NCI-H2029 treated with DMSO at 0.1 percent for 48 hours (cell line): ENCODE data around the gene ALPL.

Experiments
- DNase-seq: peaks from one replicate; lab custom pipeline; 2025; lab: John Stamatoyannopoulos, UW

Gene ALPL

DNA sequence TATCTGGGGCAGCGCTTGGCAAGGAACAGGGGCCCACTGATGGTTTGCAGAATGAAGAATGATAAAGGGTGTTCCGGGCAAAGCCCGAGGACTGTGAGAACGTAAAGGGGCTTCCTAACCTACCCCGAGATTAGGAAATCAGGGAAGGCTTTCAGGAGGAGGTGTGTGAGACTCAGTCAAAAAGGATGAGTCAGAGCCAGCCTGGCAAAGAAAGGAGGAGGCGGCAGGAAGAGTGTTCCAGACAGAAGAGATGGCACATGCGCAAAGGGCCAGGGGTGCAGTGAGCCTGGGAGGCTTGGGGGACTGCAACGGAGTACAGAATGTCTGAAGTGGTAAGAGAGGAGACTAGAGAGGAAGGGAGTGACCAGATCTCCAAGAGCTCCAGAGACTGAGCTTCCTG is 89.7 kb downstream of the ALPL start:
- no peak for DNase-seq

DNA sequence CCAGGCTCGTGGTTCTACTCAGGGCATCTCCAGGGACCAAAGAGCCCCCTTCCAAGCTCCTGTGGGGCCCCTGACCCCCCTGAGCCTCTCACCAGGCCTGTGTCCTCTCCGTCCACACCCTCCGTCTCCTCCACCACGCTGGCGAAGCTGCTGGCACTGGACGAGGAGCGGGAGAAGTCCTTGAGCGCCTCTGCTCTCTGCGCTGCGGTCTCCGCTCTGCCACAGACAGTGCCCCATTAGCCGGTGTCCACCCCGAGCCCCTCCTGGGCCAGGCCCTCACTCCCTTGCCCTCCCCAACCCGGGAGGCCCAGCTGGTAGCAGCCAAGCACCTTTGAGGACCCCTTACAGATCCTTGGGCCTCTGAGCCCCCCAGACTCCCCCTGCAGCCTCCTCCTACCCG is 90.2 kb downstream of the ALPL start:
- no peak for DNase-seq

- no peak for DNase-seq
Observed at GRCh38 chr1:21601278-21602048, 92.2 kb downstream of the ALPL start.

- DNase-seq: no peak
Observed at GRCh38 chr1:21603177-21604138, 94.2 kb downstream of the ALPL start.

- DNase-seq: no peak
Observed at GRCh38 chr1:21604208-21604957, 95.2 kb downstream of the ALPL start.

DNA sequence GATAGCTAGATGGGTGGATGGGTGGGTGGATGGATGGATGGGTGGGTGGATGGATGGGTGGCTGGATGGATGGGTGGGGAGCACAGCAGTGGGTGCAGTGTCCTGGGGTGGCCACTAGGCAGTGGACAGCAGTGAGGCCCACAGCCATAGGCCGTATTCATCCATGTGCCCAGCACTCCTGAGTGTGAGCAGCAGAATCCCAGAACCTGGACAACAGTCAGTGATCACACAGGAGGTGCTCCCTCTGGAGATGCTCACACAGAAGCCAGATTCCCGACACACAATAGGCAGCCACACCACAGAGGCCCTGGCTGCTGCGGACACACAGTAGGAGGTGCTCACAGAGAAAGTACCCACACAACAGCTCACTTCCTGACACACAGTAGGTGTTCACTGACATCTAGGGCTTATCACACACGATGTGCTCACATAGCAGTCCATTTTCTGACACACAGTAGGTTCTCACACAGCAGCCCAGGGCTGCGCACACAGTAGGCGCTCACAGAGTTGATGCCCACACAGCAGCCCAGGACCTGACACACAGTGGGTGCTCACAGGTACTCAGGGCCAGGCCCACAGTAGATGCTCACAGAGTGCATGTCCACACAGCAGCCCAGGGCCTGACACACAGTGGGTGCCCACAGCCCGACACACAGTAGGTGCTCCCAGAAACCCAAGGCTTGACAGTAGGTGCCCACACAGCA is 95.9 kb downstream of the ALPL start:
- no peak for DNase-seq

- no peak for DNase-seq
Observed at GRCh38 chr1:21605964-21606705, 96.9 kb downstream of the ALPL start.

DNA sequence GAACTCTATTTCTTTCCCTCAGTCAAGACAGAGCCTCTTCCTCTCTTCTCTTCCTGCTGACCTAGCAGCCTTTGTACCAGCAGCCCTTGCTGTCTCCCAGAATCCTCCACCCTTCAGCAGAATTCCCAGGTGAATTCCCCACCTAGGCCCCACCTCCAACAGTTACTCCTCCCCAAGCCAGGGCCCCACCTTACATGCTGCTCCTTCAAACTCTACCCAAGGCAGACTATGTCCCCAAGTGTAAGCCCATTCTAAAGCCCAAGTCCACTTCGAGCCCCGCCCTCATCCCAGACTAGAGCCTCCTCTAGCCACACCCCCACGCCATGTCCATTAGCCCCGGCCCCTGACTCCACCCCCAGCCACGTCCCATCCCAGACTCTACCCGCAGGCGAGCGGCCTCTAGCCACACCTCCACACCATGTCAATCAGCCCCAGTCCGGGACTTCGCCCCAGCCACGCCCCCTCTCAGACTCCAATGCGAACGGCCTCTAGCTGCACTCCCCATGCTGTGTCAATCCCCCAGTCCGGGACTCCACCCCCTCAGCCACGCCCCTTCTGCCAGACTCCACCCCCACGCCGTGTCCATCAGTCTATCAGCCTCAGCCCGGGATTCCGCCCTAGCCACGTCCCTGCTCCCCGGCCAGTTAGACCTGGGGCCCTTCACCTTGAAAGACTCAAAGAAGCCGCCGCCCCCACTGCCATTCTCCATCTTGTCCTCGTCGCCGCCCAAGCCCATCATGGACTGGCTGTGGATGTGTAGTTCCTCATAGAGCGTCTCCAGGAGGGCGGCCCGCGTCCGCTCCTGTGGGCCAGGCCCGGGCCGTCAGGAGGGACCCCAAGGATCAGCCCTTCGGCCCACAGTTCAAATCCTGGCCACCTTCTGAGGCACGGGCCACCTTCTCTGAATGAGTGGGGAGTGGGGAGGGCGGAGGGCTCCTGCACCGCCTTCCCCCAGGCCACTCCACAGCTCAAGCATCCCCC is 98.6 kb downstream of the ALPL start:
- peak; percentile 68 for DNase-seq

DNA sequence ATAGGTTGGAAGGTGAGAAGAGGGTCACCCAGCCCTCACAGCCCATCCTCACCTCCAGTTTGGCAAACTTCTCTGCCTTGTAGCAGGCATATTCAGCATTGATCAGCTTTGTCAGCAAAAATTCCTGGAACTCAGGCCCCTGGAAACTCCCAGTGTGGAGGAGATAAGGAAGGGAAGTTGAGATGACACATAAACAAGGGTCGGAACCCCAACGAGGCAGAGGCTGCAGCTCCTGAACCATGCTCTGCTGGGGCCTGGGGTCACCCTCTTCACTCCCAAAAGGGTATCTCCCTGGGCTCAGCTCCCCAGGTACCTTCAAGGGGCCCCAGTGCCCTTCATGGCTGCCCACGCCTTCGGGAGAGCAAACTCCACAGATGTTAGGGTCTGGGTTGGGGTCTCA is 99.6 kb downstream of the ALPL start:
- no peak for DNase-seq

DNA sequence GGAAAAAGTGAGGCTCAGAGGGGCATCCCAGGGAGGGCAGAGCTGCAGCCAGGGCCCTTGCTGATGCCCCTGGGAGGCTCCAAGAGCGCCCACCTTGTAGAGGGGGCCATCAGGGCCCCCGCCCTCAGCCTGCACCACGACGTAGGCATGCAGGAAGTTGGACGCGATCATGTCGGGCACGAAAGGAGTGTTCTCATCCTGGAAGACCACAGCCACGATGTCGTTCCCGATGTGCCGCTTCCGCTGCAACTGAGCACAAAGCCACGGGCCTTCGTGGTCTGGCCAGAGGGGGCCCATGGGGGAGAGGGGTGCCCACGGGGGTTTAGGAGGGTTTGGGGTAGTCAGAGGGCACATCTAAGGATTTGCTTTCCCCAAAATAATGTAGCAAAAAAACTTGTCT is 100.8 kb downstream of the ALPL start:
- no peak for DNase-seq

GRCh38 chr1:21610989-21611785 is 102.0 kb downstream of the ALPL start:
- no peak for DNase-seq

DNA sequence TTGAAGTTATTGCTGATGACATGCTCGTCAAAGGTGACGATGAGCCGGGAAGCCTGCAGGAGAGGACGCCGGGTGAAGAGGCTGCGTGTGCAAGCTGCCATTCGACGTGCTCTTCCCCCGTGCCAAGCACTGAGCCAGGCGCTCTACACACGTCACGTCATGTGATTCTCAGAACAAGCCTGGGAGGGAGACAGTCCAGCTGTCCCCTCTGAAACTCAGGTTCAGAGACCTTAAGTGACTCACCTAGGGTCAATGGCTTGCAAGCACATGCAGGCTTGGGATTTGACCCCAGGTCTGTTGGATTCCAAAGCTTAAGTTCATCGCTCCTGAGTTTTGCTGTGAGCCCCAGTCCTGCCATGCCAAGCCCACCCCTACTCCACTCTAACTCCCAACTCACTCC is 102.8 kb downstream of the ALPL start:
- DNase-seq: no peak

DNA sequence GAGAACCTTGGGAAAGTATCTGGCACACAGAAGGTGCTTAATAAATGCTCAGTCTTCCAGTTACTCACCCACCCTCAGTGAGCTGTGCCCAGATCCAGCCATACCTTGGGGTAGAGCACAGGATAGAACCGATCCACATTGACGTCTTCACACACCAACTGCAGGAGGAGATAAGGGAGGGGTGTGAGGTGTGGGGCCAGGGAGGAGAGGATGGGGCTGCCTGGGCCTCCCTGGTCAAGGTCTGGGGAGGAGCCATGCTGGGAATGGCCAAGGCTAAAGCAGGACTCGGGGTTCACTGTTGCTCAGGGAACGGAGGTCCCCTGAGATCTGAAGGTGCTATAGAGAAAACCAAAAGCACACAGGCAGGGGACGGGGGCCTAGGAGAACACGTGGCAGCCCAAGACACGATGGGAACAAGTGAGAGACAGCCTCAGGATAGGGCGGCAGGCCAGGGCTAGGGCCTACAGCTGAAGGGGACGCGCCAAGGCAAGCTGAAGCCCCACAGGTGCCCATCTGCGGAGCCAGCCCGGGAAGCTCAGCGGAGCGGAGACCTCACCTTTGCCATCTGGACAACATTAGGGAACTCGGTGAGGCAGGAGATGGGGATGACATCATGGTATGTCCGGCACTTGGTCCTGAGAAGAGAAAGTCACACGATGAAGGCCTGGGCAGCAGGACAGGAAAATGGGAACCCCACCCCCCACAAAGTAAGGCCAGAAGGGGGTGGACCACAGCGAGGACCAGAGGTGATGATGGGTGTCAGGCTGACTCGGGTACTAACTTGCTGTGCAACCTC is 104.0 kb downstream of the ALPL start:
- no peak for DNase-seq

DNA sequence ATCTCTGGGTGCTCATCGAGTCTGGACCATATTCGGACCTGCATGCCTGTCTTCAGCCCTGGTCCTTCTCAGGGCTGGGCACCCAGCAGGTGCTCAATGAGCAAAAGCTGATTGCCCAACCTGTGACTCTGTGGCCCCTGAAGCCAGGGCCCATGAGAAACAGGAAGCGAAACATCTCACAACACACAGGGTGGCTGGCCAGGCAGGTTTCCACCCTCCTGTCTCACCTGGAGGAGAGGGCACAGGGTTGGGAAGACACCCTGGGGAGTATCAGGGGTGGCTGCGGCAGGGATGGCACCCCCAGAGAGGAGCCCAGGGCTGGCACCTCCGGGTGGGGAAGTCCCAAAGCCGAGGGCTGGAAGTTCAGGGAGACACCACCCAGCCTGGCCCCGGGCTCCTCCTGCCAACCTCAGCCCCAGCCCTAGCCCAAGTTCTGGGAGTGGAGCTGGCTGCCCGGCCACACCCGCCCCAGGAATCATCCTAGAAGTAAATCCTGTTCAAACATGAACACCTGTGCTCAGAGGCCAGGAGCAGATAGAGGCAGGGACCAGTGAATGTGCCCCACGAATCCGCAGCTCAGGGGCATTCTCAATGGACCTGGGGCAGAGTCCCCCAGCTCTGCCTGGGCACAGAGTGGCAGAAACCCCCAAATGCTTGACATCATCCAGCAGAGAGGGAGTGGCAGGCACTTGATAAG is 105.3 kb downstream of the ALPL start:
- no peak for DNase-seq

DNA sequence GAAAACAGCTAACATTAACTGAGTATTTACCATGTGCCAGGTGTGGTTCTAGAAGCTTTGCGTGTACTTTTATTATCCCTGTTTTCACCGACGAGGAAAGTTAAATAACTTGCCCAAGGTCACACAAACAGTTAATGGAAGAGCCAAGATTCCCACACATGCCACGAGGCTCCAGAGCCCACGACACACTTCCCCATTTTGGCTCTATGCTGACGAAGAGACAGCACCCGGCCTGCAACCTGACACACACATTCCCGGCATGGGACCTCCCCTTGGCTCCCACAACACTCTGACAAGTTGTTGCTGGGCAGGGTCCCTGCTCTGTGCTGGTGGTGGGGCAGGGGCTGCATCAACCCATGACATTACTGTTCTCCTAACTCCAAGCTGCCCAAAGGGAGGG is 107.1 kb downstream of the ALPL start:
- no peak for DNase-seq

DNA sequence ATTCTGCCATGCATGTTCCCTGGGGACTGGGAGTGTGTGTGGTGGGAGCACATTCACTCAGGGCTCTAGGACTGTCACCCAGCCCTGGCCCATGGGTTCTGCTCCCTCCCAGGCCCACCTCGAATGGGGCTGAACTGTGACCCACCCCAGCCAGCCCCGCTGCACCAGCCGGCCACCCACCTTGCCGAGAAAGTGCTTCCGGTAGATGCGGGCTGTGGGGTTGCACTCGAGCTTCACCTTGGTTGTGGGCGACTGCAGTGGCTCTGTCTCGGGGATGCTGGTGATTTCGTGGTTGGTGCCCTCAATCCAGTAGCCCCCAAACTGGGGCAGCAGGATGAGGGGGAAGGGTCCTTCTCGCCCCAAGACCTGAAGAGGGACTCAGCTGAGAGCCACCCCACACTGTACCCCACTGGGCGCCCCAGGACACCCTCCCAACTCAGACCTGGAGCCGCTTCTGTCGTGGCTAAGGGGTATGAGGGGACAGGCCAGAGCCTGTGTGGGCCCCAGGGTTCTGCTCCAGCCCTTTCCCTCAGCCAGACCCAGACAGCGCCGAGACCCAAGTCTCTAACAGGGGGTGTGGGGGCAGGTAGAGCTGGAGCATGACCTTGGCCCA is 108.0 kb downstream of the ALPL start:
- DNase-seq: no peak

DNA sequence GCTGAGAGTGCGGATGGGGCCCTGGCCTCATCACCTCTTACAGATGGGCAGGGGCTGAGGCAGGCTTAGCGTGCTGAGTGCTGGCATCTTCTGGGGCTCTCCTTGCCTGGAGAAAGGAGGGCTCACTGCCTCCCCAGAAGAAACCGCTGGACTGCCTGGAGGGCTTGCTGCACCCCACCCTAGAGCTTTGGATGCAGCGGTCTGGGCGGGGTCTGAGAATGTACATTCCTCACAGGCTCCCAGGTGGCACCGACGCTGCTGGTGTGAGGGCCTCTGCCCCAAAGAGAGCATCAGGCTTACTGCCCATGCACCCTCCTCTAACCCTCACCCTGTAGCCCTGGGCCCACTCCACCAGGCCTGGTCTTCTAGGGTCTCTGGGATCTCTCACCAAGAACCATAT is 108.8 kb downstream of the ALPL start:
- no peak for DNase-seq
